Body of pancreas (tissue), 4 donors: ENCODE data around the gene MYL6.

Experiments used
- CTCF ChIP-seq, 7 experiments: fragments of 450-650 bp in 4 of 7; fragments of 200-600 bp in 3 of 7; sonication (generic) in 3 of 7; IDR thresholded peaks; one replicate each; pipeline ENCODE4 v1.5.1; 2016 to 2019; ENCODE audit warnings: antibody characterized with exemption in 7 of 7
- POLR2A ChIP-seq, 3 donors: fragments of 450-650 bp; IDR thresholded peaks; one replicate each; pipeline ENCODE4 v1.6.1; 2016; ENCODE audit warnings: antibody characterized with exemption in 3 of 3, mild to moderate bottlenecking in 2 of 3

DNA sequence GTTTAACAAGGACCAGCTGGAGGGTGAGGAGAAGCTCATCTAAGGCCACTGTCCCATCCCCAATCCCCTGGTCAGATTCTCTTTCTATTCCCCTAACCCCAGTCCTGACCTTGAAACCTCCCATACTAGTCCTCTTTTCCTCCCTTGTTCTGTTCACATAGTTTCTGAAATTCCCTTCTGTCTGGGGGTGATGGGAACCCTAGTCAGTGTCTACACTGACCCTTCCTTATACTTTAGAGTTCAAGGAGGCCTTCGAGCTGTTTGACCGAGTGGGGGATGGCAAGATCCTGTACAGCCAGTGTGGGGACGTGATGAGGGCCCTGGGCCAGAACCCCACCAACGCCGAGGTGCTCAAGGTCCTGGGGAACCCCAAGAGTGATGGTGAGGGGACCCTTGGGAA is 3.3 kb upstream of the MYL6 start:
- TF ChIP-seq CTCF (IDR thresholded peaks at IDR 0.05) (no peak), POLR2A (IDR thresholded peaks at IDR 0.05) (no peak)
